Glutamatergic neuron (in vitro differentiated cells): ENCODE measurements around the gene MACC1. TPM values are rescaled to one million over a fixed set of nuclear protein-coding genes. Genes with fewer than 3 reads are reported as not detected.

Experiments
- DNase-seq: peaks from one replicate; pipeline ENCODE4 v3.0.0; 2022
- H3K27ac Mint-ChIP-seq: one replicate; pipeline ENCODE4 v1.8.0; 2020; ENCODE audit warnings: mild to moderate bottlenecking, mixed read lengths, inconsistent platforms; ENCODE audit not compliant: unreplicated experiment
- H3K27me3 Mint-ChIP-seq: one replicate; pipeline ENCODE4 v1.8.0; 2020; ENCODE audit warnings: mild to moderate bottlenecking, moderate library complexity, mixed read lengths, inconsistent platforms; ENCODE audit not compliant: unreplicated experiment
- H3K36me3 Mint-ChIP-seq: one replicate; pipeline ENCODE4 v1.8.0; 2020; ENCODE audit warnings: mild to moderate bottlenecking, mixed read lengths, inconsistent platforms; ENCODE audit not compliant: unreplicated experiment
- H3K4me1 Mint-ChIP-seq: one replicate; pipeline ENCODE4 v1.8.0; 2020; ENCODE audit warnings: mild to moderate bottlenecking, low read depth, mixed read lengths, inconsistent platforms; ENCODE audit not compliant: unreplicated experiment
- H3K4me3 Mint-ChIP-seq: one replicate; pipeline ENCODE4 v1.8.0; 2020; ENCODE audit warnings: mild to moderate bottlenecking, mixed read lengths, inconsistent platforms; ENCODE audit not compliant: unreplicated experiment
- H3K9me3 Mint-ChIP-seq: one replicate; pipeline ENCODE4 v1.8.0; 2020; ENCODE audit warnings: mild to moderate bottlenecking, moderate library complexity, mixed read lengths, inconsistent platforms; ENCODE audit not compliant: unreplicated experiment
- total RNA-seq: library from RNA; stranded (reverse); fragmentation: NEBNext Ultra II Directional; extraction: Animal tissue kit (Norgen Biotek cat#: 25700); gene quantifications from one replicate; pipeline ENCODE4 v1.2.1, GENCODE V29; 2021; ENCODE audit not compliant: unreplicated experiment
- TF ChIP-seq, protein P1 (sequence below): fragments of 200-600 bp; sonication (generic); IDR thresholded peaks from one replicate; pipeline ENCODE4 v1.5.0; 2021; ENCODE audit not compliant: partially characterized antibody, unreplicated experiment

Gene MACC1
- total RNA-seq, 1 donor from 2014 or later = 0.29 TPM

- Mint-ChIP-seq H3K9me3 (no peaks in the 10 kb centered on the region), H3K4me1 (no peaks in the 10 kb centered on the region), H3K4me3 (no peak overlapping the region), H3K27me3 (no peaks in the 10 kb centered on the region), H3K36me3 (no peaks in the 10 kb centered on the region), H3K27ac (no peak overlapping the region)
- TF ChIP-seq, protein P1, sequence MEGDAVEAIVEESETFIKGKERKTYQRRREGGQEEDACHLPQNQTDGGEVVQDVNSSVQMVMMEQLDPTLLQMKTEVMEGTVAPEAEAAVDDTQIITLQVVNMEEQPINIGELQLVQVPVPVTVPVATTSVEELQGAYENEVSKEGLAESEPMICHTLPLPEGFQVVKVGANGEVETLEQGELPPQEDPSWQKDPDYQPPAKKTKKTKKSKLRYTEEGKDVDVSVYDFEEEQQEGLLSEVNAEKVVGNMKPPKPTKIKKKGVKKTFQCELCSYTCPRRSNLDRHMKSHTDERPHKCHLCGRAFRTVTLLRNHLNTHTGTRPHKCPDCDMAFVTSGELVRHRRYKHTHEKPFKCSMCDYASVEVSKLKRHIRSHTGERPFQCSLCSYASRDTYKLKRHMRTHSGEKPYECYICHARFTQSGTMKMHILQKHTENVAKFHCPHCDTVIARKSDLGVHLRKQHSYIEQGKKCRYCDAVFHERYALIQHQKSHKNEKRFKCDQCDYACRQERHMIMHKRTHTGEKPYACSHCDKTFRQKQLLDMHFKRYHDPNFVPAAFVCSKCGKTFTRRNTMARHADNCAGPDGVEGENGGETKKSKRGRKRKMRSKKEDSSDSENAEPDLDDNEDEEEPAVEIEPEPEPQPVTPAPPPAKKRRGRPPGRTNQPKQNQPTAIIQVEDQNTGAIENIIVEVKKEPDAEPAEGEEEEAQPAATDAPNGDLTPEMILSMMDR = no peak
- DNase-seq = no peak
Measured at GRCh38 chr7:20183086-20183485, 34.1 kb downstream of the MACC1 start.

- no peak for DNase-seq
- TF ChIP-seq, protein P1 = no peak
- H3K9me3 Mint-ChIP-seq = no peaks in the 10 kb centered on the region
- H3K36me3 Mint-ChIP-seq = no peaks in the 10 kb centered on the region
- H3K4me3 Mint-ChIP-seq = no peak overlapping the region
- no peaks in the 10 kb centered on the region for H3K27me3 Mint-ChIP-seq
- H3K27ac Mint-ChIP-seq = no peak overlapping the region
- no peaks in the 10 kb centered on the region for H3K4me1 Mint-ChIP-seq
Measured at GRCh38 chr7:20176578-20177242, 40.5 kb downstream of the MACC1 start.

DNA sequence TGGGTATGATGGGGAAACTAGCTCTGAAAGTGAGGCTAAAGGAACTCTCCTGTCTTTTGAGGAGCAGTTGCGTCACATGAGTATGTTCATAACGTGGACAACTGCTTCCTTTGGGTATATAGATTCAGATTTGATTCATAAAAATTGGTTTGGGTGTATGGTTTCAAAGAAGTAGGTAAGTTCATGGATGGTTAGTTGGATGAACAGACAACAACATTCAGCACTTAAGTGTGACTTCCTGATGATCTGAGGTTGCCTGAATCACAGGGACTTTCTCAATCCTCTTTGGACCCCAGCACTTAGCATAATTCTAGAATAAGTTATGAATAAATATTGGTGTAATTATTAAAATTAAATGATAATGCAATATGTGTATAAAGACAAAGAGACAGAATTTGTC is 43.4 kb downstream of the MACC1 start:
- Mint-ChIP-seq H3K4me1 (no peaks in the 10 kb centered on the region), H3K4me3 (no peak overlapping the region), H3K36me3 (no peaks in the 10 kb centered on the region), H3K27me3 (no peaks in the 10 kb centered on the region), H3K9me3 (no peaks in the 10 kb centered on the region), H3K27ac (no peak overlapping the region)
- TF ChIP-seq, protein P1 = no peak
- no peak for DNase-seq

- Mint-ChIP-seq H3K27me3 (no peaks in the 10 kb centered on the region), H3K9me3 (no peaks in the 10 kb centered on the region), H3K4me1 (no peaks in the 10 kb centered on the region), H3K27ac (no peak overlapping the region), H3K36me3 (no peaks in the 10 kb centered on the region), H3K4me3 (no peak overlapping the region)
- DNase-seq = peak; percentile 75
- TF ChIP-seq, protein P1 = peak; percentile 46
Measured at GRCh38 chr7:20172736-20173334, 44.3 kb downstream of the MACC1 start.

GRCh38 chr7:20170633-20171032 is 46.6 kb downstream of the MACC1 start:
- Mint-ChIP-seq H3K36me3 (no peaks in the 10 kb centered on the region), H3K27ac (no peak overlapping the region), H3K27me3 (no peaks in the 10 kb centered on the region), H3K4me1 (no peaks in the 10 kb centered on the region), H3K4me3 (no peak overlapping the region), H3K9me3 (no peaks in the 10 kb centered on the region)
- TF ChIP-seq, protein P1 = no peak
- no peak for DNase-seq
